Body of pancreas (tissue), 4 donors: Measurements from ENCODE around the gene NOP9. TPM values are rescaled to one million over a fixed set of nuclear protein-coding genes. Genes with fewer than 3 reads are reported as not detected.

Experiments used
- ATAC-seq: fragments of 150-250 bp; one replicate; pipeline ENCODE4 v1.9.1; 2016
- DNase-seq, 4 donors: peaks; one replicate each; pipeline ENCODE4 v3.0.0-alpha.2; 2019
- H3K27ac ChIP-seq, 4 donors: fragments of 200-600 bp; sonication (generic); 1 replicate in 3 of 4; 2 replicates in 1 of 4; pipeline versions ENCODE4 v1.5.1 to v1.6.1; 2016 to 2019; ENCODE audit warnings: mild to moderate bottlenecking in 1 of 4, mixed read lengths in 1 of 4, moderate library complexity in 1 of 4
- H3K27me3 ChIP-seq, 2 donors: fragments of 200-600 bp; sonication (generic); one replicate each; pipeline ENCODE4 v1.6.0; 2016; ENCODE audit warnings: mild to moderate bottlenecking in 1 of 2
- H3K36me3 ChIP-seq, 2 donors: fragments of 200-600 bp; sonication (generic); replicated peaks in 1 of 2; 2 replicates each; pipeline ENCODE4 v1.5.1; 2016; ENCODE audit warnings: low read depth in 2 of 2; ENCODE audit not compliant: insufficient read depth in 1 of 2
- H3K4me1 ChIP-seq: fragments of 200-600 bp; sonication (generic); one replicate; pipeline ENCODE4 v1.6.0; 2016
- H3K4me3 ChIP-seq, 2 donors: fragments of 200-600 bp; sonication (generic); 1 replicate in 1 of 2; 2 replicates in 1 of 2; pipeline ENCODE4 v1.5.1; 2016 to 2019
- H3K9me3 ChIP-seq, 3 donors: fragments of 200-600 bp; sonication (generic); 1 replicate in 2 of 3; 2 replicates in 1 of 3; pipeline ENCODE4 v1.5.1; 2016
- CTCF ChIP-seq, 7 experiments: fragments of 450-650 bp in 4 of 7; fragments of 200-600 bp in 3 of 7; sonication (generic) in 3 of 7; IDR thresholded peaks; one replicate each; pipeline ENCODE4 v1.5.1; 2016 to 2019; ENCODE audit warnings: antibody characterized with exemption in 7 of 7
- POLR2A ChIP-seq, 3 donors: fragments of 450-650 bp; IDR thresholded peaks; one replicate each; pipeline ENCODE4 v1.6.1; 2016; ENCODE audit warnings: antibody characterized with exemption in 3 of 3, mild to moderate bottlenecking in 2 of 3
- WGBS, 2 donors: methylation state at CpG; one replicate each; pipeline ENCODE4 v1.1.5; 2017; 5-methylcytosine and 5-hydroxymethylcytosine counted together
- intact Hi-C: fragments of 100-400 bp; cut with DNase I; formaldehyde crosslinking; loops from one replicate; pipeline ENCODE4 v1.15.1; 2023
- total RNA-seq, 2 donors: library from RNA; depleted of rRNA; stranded (reverse); fragments of >200 nt; gene quantifications; one replicate each; pipeline ENCODE4 v1.1.0, GENCODE V29; 2016

Gene NOP9
- total RNA-seq, 2 donors from 2014 or later = 10.6 to 12.2 TPM

- intact Hi-C loops = no loop called here
- peaks cover 3% of the 10 kb centered on the region for H3K4me1 ChIP-seq
- TF ChIP-seq POLR2A (IDR thresholded peaks at IDR 0.05) (no peak), CTCF (IDR thresholded peaks at IDR 0.05) (no peak)
- H3K27ac ChIP-seq = no peak overlapping the region
- no peaks in the 10 kb centered on the region for H3K36me3 ChIP-seq
- H3K4me3 ChIP-seq = no peak overlapping the region
- DNase-seq = no peak
- no peak for ATAC-seq
- no peaks in the 10 kb centered on the region for H3K27me3 ChIP-seq
- H3K9me3 ChIP-seq = no peaks in the 10 kb centered on the region
- 75 to 81% methylated on average over 14 of the region's 14 CpGs for WGBS, 2 donors
Measured at GRCh38 chr14:24321212-24321975, 21.7 kb downstream of the NOP9 start.

GRCh38 chr14:24322672-24323071 lies 23.0 kb downstream of the NOP9 start:
- DNase-seq (no peak), ATAC-seq (no peak)
- Histone ChIP-seq H3K4me1 (no peaks in the 10 kb centered on the region), H3K4me3 (no peak overlapping the region), H3K27me3 (no peaks in the 10 kb centered on the region), H3K36me3 (no peaks in the 10 kb centered on the region), H3K27ac (no peak overlapping the region), H3K9me3 (no peaks in the 10 kb centered on the region)
- intact Hi-C loops = no loop called here
- 82% methylated on average over 3 to 10 of the region's 10 CpGs for WGBS, 2 donors
- TF ChIP-seq POLR2A (IDR thresholded peaks at IDR 0.05) (no peak), CTCF (IDR thresholded peaks at IDR 0.05) (no peak)

GRCh38 chr14:24323341-24323740 lies 23.7 kb downstream of the NOP9 start:
- H3K4me1 ChIP-seq = no peaks in the 10 kb centered on the region

GRCh38 chr14:24324024-24324423 lies 24.4 kb downstream of the NOP9 start:
- 67 to 83% methylated on average over 2 to 6 of the region's 6 CpGs for WGBS, 2 donors
- intact Hi-C loops = no loop called here
- Histone ChIP-seq H3K36me3 (no peaks in the 10 kb centered on the region), H3K4me1 (no peaks in the 10 kb centered on the region), H3K4me3 (no peak overlapping the region), H3K27ac (no peak overlapping the region), H3K27me3 (no peaks in the 10 kb centered on the region), H3K9me3 (no peaks in the 10 kb centered on the region)
- TF ChIP-seq POLR2A (IDR thresholded peaks at IDR 0.05) = no peak
- TF ChIP-seq CTCF (IDR thresholded peaks at IDR 0.05) = no peak
- DNase-seq = no peak
- no peak for ATAC-seq

More at GRCh38 chr14:24323341-24323740, 23.7 kb downstream of the NOP9 start:
- Histone ChIP-seq H3K4me3 (no peak overlapping the region), H3K36me3 (no peaks in the 10 kb centered on the region), H3K27ac (no peak overlapping the region), H3K27me3 (no peaks in the 10 kb centered on the region), H3K9me3 (no peaks in the 10 kb centered on the region)
- ATAC-seq (no peak), DNase-seq (no peak)
- intact Hi-C loops = no loop called here
- WGBS, 2 donors = 23 to 53% methylated on average over 1 to 3 of the region's 3 CpGs
- no peak for TF ChIP-seq POLR2A (IDR thresholded peaks at IDR 0.05)
- TF ChIP-seq CTCF (IDR thresholded peaks at IDR 0.05) = no peak

- no peak overlapping the region for H3K27ac ChIP-seq
- H3K9me3 ChIP-seq = no peaks in the 10 kb centered on the region
- no peak for TF ChIP-seq POLR2A (IDR thresholded peaks at IDR 0.05)
- no peak for TF ChIP-seq CTCF (IDR thresholded peaks at IDR 0.05)
- no peaks in the 10 kb centered on the region for H3K27me3 ChIP-seq
- WGBS, 2 donors = 59 to 74% methylated on average over 5 of the region's 5 CpGs
- no peak for DNase-seq
- ATAC-seq = no peak
- intact Hi-C loops = no loop called here
- H3K4me3 ChIP-seq = no peak overlapping the region
- H3K4me1 ChIP-seq = no peaks in the 10 kb centered on the region
- no peaks in the 10 kb centered on the region for H3K36me3 ChIP-seq
Measured at GRCh38 chr14:24325041-24325530, 25.4 kb downstream of the NOP9 start.
